WERI-Rb-1 (cell line): ENCODE data around the gene CAPN5.

Experiments
- DNase-seq: peaks from one replicate; pipeline ENCODE4 v3.0.0-alpha.2; 2020
- H3K27ac ChIP-seq: fragments of 250-450 bp; sonication (Bioruptor Pico); 2 replicates; pipeline ENCODE4 v1.5.1; 2020; ENCODE audit warnings: mild to moderate bottlenecking, moderate library complexity
- H3K27me3 ChIP-seq: fragments of 250-450 bp; sonication (Bioruptor Pico); 2 replicates; pipeline ENCODE4 v1.5.1; 2021; ENCODE audit warnings: mild to moderate bottlenecking, low read depth, moderate library complexity; ENCODE audit not compliant: insufficient read depth, severe bottlenecking
- H3K36me3 ChIP-seq: fragments of 250-450 bp; sonication (Bioruptor Pico); 2 replicates; pipeline ENCODE4 v1.5.1; 2020; ENCODE audit warnings: mild to moderate bottlenecking, moderate library complexity
- H3K4me3 ChIP-seq: 2 replicates; pipeline ENCODE4 v1.5.1; 2011; ENCODE audit warnings: low read depth, mild to moderate bottlenecking, control low read depth, low read length
- H3K9me3 ChIP-seq: fragments of 250-450 bp; sonication (Bioruptor Pico); 2 replicates; pipeline ENCODE4 v1.5.1; 2021; ENCODE audit warnings: mild to moderate bottlenecking, moderate library complexity; ENCODE audit not compliant: severe bottlenecking
- TF ChIP-seq, protein P1 (sequence below): IDR thresholded peaks from 2 replicates; pipeline ENCODE4 v1.5.1; 2011; ENCODE audit warnings: low read depth, mild to moderate bottlenecking, control low read depth, inconsistent platforms, low read length

CAPN5 gene

DNA sequence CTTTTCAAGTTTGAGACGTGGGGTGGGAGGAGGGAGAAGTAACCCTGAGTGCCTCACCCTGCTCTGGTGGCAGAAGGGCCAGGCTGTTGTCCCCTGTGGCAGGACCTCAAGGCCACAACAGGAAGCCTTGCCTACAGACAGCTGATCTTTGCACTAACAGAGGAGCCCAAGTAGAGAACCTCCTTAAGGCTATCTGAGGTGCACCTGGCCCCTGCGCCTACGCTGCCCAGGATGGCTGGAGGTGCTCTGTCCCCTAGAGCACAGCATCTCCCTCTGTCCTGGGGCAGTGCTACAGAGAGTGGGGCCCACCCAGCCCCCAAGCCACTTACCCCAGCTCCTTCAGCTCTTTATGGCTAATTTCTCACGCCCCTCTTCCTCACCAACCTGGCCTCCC is 88.3 kb downstream of the CAPN5 start:
- DNase-seq, result no peak
- TF ChIP-seq, protein P1, sequence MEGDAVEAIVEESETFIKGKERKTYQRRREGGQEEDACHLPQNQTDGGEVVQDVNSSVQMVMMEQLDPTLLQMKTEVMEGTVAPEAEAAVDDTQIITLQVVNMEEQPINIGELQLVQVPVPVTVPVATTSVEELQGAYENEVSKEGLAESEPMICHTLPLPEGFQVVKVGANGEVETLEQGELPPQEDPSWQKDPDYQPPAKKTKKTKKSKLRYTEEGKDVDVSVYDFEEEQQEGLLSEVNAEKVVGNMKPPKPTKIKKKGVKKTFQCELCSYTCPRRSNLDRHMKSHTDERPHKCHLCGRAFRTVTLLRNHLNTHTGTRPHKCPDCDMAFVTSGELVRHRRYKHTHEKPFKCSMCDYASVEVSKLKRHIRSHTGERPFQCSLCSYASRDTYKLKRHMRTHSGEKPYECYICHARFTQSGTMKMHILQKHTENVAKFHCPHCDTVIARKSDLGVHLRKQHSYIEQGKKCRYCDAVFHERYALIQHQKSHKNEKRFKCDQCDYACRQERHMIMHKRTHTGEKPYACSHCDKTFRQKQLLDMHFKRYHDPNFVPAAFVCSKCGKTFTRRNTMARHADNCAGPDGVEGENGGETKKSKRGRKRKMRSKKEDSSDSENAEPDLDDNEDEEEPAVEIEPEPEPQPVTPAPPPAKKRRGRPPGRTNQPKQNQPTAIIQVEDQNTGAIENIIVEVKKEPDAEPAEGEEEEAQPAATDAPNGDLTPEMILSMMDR, result no peak
- no peak overlapping the region for H3K4me3 ChIP-seq
- H3K27me3 ChIP-seq, result no peaks in the 10 kb centered on the region
- no peak overlapping the region for H3K27ac ChIP-seq
- peaks cover 83% of the 10 kb centered on the region for H3K36me3 ChIP-seq
- H3K9me3 ChIP-seq, result no peaks in the 10 kb centered on the region

DNA sequence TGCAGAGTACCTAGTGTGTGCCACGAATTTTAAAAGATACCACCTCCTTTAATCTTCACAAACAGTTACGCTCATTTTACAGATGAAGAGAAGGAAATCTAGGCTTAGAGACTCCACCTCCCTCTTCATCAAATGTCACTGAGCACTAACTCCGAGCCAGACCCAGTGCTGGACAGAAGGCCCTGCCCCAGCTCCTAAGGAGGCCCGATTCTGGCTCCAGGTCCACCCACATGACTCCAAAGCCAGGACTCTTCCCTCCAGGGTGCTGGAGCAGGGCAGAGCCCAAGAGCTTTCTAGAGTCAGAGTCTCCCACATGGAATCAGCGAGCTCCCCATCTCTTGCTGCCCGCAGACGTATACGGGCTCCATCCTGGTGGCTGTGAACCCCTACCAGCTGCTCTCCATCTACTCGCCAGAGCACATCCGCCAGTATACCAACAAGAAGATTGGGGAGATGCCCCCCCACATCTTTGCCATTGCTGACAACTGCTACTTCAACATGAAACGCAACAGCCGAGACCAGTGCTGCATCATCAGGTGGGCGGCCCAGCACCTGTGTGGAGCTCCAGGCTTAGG is 88.9 kb downstream of the CAPN5 start:
- no peaks in the 10 kb centered on the region for H3K27me3 ChIP-seq
- H3K27ac ChIP-seq, result no peak overlapping the region
- peaks cover 81% of the 10 kb centered on the region for H3K36me3 ChIP-seq
- no peak overlapping the region for H3K4me3 ChIP-seq
- TF ChIP-seq, protein P1, result no peak
- H3K9me3 ChIP-seq, result no peaks in the 10 kb centered on the region
- DNase-seq, result no peak

DNA sequence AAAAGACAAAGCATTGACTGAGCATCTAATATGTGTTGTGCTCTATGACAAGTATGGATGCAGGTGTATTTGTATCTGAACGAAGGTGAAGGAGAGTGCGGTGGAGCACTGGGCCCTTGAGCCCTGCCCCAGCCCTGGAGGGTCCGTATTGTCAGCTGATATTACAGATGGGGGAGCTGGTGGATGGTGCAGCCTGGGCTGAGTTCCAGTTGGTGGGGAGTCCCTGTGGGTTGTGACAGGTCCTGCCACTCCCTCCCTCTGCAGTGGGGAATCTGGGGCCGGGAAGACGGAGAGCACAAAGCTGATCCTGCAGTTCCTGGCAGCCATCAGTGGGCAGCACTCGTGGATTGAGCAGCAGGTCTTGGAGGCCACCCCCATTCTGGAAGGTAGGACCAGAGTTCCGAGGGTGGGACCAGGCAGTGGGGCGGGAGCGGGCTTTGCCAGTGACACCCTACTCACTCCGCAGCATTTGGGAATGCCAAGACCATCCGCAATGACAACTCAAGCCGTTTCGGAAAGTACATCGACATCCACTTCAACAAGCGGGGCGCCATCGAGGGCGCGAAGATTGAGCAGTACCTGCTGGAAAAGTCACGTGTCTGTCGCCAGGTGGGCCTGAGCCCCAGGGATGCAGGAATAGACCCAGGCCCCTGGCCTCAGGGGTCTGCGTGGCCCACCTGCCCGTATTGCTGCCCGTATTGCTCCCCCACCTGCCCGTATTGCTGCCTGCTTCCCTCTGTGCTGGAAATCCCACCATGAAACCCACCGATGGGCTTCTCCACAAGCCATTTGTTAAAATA is 89.8 kb downstream of the CAPN5 start:
- DNase-seq, result no peak
- TF ChIP-seq, protein P1, result no peak
- no peak overlapping the region for H3K4me3 ChIP-seq
- H3K9me3 ChIP-seq, result no peaks in the 10 kb centered on the region
- H3K27ac ChIP-seq, result no peak overlapping the region
- H3K36me3 ChIP-seq, result peaks cover 81% of the 10 kb centered on the region
- H3K27me3 ChIP-seq, result no peaks in the 10 kb centered on the region

DNA sequence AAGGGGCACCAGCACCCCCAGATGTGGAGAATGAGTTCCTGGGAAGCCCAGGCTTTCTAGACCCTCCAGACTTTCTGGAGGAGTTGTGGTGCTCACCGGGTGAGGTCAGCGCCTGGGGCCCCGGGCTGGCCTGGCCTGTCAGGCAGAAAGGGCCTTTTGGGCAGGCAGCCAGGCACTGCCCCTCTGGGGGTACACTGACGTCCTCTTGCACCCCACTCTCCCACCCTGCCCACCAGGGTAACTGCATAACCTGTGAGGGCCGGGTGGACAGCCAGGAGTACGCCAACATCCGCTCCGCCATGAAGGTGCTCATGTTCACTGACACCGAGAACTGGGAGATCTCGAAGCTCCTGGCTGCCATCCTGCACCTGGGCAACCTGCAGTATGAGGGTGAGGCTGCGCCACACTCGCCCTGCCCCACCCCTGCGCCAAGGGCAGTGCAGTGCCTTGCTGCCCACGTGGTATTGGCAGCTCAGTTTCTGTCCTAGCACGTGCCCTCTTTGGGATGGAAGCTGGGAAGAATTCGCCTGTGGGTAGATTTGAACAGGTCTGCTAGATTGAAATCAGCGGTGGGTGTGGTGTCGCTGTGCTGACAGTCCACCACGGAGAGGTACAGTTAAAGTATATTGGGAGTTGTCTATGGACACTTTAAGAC is 91.4 kb downstream of the CAPN5 start:
- H3K27me3 ChIP-seq, result no peaks in the 10 kb centered on the region
- TF ChIP-seq, protein P1, result no peak
- peaks cover 81% of the 10 kb centered on the region for H3K36me3 ChIP-seq

DNA sequence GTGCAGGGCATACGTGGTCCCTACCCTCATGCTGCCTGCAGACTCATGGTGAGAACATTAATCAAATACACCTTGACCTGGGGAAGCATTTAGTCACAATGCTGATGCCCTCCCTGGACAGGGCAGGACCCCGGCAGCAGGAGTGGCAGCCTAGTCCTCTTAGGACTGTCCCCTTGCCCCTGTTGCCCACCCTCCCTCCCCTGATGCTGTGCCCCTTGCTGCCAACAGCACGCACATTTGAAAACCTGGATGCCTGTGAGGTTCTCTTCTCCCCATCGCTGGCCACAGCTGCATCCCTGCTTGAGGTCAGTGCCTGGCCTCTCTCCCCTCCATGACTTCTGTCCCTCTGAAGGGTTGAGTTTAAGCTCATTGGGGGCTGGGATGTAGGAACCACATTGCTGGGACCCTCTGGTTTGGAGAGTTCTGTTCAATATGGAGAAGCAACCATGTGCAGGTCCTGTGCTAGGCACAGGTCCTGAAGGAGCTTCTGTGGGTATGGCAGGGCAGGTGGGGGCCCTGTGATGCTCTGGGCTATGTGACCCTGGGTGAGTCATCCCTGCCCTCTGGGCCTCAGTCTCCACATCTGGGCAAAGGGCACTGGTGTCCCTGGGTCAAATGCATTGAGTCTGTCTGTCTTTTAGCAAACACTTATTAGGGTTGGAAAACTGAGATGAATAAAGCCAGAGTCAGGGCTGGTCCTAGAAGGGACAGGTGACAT is 92.6 kb downstream of the CAPN5 start:
- Histone ChIP-seq H3K36me3 (peaks cover 85% of the 10 kb centered on the region), H3K9me3 (no peaks in the 10 kb centered on the region), H3K4me3 (no peak overlapping the region), H3K27me3 (no peaks in the 10 kb centered on the region), H3K27ac (no peak overlapping the region)
- DNase-seq, result no peak
- TF ChIP-seq, protein P1, result no peak

More for the DNA sequence above, 91.4 kb downstream of the CAPN5 start:
- DNase-seq, result no peak
- H3K27ac ChIP-seq, result no peak overlapping the region
- H3K4me3 ChIP-seq, result no peak overlapping the region
- no peaks in the 10 kb centered on the region for H3K9me3 ChIP-seq
